ENCODE measurements around the gene TIMP2. TPM values are rescaled to one million over a fixed set of nuclear protein-coding genes. Genes with fewer than 3 reads are reported as not detected.

TIMP2 gene
- total and polyA plus RNA-seq, 2 experiments from 2014 or later = 20.9 to 63.3 TPM

DNA sequence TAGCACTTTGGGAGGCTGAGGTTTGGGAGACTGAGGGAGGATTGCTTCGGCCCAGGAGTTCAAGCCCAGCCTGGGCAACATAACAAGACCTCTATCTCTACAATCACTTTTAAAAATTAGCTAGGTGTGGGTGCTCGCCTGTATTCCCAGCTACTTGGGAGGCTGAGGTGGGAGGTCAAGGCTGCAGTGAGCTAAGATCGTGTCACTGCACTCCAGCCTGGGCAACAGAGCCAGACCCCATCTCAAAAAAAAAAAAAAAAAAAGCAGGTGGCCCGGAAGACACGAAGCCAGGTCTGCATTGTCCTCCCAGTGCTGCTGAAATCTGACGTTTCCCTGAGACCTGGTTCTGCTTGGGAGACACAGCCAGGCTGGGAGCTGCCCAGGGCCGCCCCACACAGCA, 18.8 kb upstream of the TIMP2 start:
- no peak overlapping the region for H3K27ac ChIP-seq
- no peaks in the 10 kb centered on the region for H3K27me3 ChIP-seq
- H3K9me2 ChIP-seq (replicated peaks; ENCODE audit: insufficient read depth) = no peaks in the 10 kb centered on the region
- H2AFZ ChIP-seq = no peak overlapping the region
- DNase-seq (ENCODE audit: low spot score) = no peak
- WGBS (ENCODE audit: low lambda C conversion rate, missing lambda C conversion rate) = 86% methylated on average over 7 of the region's 7 CpGs
- no peak overlapping the region for H3K4me3 ChIP-seq
- TF ChIP-seq EZH2phosphoT487 (IDR thresholded peaks at IDR 0.05; ENCODE audit: low read depth, severe bottlenecking, unreplicated experiment) (no peak), EZH2 (IDR thresholded peaks at IDR 0.05; ENCODE audit: borderline replicate concordance) (no peak)
- TF ChIP-seq, protein P1, sequence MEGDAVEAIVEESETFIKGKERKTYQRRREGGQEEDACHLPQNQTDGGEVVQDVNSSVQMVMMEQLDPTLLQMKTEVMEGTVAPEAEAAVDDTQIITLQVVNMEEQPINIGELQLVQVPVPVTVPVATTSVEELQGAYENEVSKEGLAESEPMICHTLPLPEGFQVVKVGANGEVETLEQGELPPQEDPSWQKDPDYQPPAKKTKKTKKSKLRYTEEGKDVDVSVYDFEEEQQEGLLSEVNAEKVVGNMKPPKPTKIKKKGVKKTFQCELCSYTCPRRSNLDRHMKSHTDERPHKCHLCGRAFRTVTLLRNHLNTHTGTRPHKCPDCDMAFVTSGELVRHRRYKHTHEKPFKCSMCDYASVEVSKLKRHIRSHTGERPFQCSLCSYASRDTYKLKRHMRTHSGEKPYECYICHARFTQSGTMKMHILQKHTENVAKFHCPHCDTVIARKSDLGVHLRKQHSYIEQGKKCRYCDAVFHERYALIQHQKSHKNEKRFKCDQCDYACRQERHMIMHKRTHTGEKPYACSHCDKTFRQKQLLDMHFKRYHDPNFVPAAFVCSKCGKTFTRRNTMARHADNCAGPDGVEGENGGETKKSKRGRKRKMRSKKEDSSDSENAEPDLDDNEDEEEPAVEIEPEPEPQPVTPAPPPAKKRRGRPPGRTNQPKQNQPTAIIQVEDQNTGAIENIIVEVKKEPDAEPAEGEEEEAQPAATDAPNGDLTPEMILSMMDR (IDR thresholded peaks at IDR 0.05; ENCODE audit: poor library complexity) = no peak
- H3K36me3 ChIP-seq (replicated peaks; ENCODE audit: insufficient read depth, low read depth) = no peaks in the 10 kb centered on the region
- H3K4me2 ChIP-seq = no peak overlapping the region
- no peaks in the 10 kb centered on the region for H3K9me3 ChIP-seq (ENCODE audit: low read depth)
- H3K79me2 ChIP-seq = no peaks in the 10 kb centered on the region
- peaks cover 16% of the 10 kb centered on the region for H3K4me1 ChIP-seq (ENCODE audit: insufficient read depth)
- no peaks in the 10 kb centered on the region for H4K20me1 ChIP-seq (ENCODE audit: insufficient read depth, poor library complexity, severe bottlenecking)

GRCh38 chr17:78940708-78941107, 15.5 kb upstream of the TIMP2 start:
- Histone ChIP-seq H3K27me3 (no peaks in the 10 kb centered on the region), H3K36me3 (replicated peaks; ENCODE audit: insufficient read depth, low read depth) (no peaks in the 10 kb centered on the region), H2AFZ (no peak overlapping the region), H3K4me1 (ENCODE audit: insufficient read depth) (peaks cover 9% of the 10 kb centered on the region), H3K27ac (no peak overlapping the region), H3K79me2 (no peaks in the 10 kb centered on the region), H3K9me3 (ENCODE audit: low read depth) (no peaks in the 10 kb centered on the region), H3K9me2 (replicated peaks; ENCODE audit: insufficient read depth) (no peaks in the 10 kb centered on the region), H3K4me3 (no peak overlapping the region), H4K20me1 (ENCODE audit: insufficient read depth, poor library complexity, severe bottlenecking) (no peaks in the 10 kb centered on the region), H3K4me2 (no peak overlapping the region)
- no peak for TF ChIP-seq EZH2 (IDR thresholded peaks at IDR 0.05; ENCODE audit: borderline replicate concordance)
- no peak for DNase-seq (ENCODE audit: low spot score)
- WGBS (ENCODE audit: low lambda C conversion rate, missing lambda C conversion rate) = 73% methylated on average over 6 of the region's 6 CpGs

DNA sequence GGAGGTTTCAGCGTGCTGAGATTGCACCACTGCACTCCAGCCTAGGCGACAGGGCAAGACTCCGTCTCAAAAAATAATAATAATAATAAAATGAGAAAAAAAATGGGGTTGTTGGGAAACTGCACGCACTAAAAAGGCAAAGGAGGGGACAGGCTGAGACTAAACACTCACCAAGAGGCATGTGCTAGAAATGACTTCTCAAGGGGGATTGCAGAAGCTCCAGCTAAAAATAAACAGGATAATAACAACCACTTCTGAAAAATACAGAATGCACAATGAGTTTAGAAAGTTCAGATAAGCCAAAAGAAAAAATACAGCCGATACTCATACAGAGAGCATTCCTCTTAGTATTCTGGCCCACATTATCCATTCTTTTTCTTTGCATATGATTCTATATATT, 15.1 kb upstream of the TIMP2 start:
- Histone ChIP-seq H3K9me2 (replicated peaks; ENCODE audit: insufficient read depth) (no peaks in the 10 kb centered on the region), H3K4me3 (no peak overlapping the region), H3K4me2 (no peak overlapping the region), H3K36me3 (replicated peaks; ENCODE audit: insufficient read depth, low read depth) (no peaks in the 10 kb centered on the region), H3K4me1 (ENCODE audit: insufficient read depth) (peaks cover 13% of the 10 kb centered on the region), H4K20me1 (ENCODE audit: insufficient read depth, poor library complexity, severe bottlenecking) (no peaks in the 10 kb centered on the region), H2AFZ (no peak overlapping the region), H3K27me3 (no peaks in the 10 kb centered on the region), H3K79me2 (no peaks in the 10 kb centered on the region), H3K9me3 (ENCODE audit: low read depth) (no peaks in the 10 kb centered on the region), H3K27ac (no peak overlapping the region)
- TF ChIP-seq, protein P1 (IDR thresholded peaks at IDR 0.05; ENCODE audit: poor library complexity) = no peak
- no peak for TF ChIP-seq EZH2phosphoT487 (IDR thresholded peaks at IDR 0.05; ENCODE audit: low read depth, severe bottlenecking, unreplicated experiment)
- no peak for TF ChIP-seq EZH2 (IDR thresholded peaks at IDR 0.05; ENCODE audit: borderline replicate concordance)
- no peak for DNase-seq (ENCODE audit: low spot score)
- WGBS (ENCODE audit: low lambda C conversion rate, missing lambda C conversion rate) = 91% methylated on average over 5 of the region's 5 CpGs

GRCh38 chr17:78939615-78940014, 14.4 kb upstream of the TIMP2 start:
- Histone ChIP-seq H3K9me2 (replicated peaks; ENCODE audit: insufficient read depth) (no peaks in the 10 kb centered on the region), H3K9me3 (ENCODE audit: low read depth) (no peaks in the 10 kb centered on the region), H3K36me3 (replicated peaks; ENCODE audit: insufficient read depth, low read depth) (no peaks in the 10 kb centered on the region), H3K27ac (no peak overlapping the region), H2AFZ (no peak overlapping the region), H3K4me3 (no peak overlapping the region), H3K79me2 (no peaks in the 10 kb centered on the region), H3K27me3 (no peaks in the 10 kb centered on the region), H3K4me1 (ENCODE audit: insufficient read depth) (peaks cover 20% of the 10 kb centered on the region), H3K4me2 (no peak overlapping the region), H4K20me1 (ENCODE audit: insufficient read depth, poor library complexity, severe bottlenecking) (no peaks in the 10 kb centered on the region)
- DNase-seq (ENCODE audit: low spot score) = no peak
- 83% methylated on average over 6 of the region's 6 CpGs for WGBS (ENCODE audit: low lambda C conversion rate, missing lambda C conversion rate)
- TF ChIP-seq EZH2phosphoT487 (IDR thresholded peaks at IDR 0.05; ENCODE audit: low read depth, severe bottlenecking, unreplicated experiment) = no peak
- TF ChIP-seq, protein P1 (IDR thresholded peaks at IDR 0.05; ENCODE audit: poor library complexity) = no peak
- TF ChIP-seq EZH2 (IDR thresholded peaks at IDR 0.05; ENCODE audit: borderline replicate concordance) = no peak
